Heart left ventricle (tissue), 16 donors: ENCODE results near the gene DOK3. TPM values are rescaled to one million over a fixed set of nuclear protein-coding genes. Genes with fewer than 3 reads are reported as not detected.

Experiments
- ATAC-seq, 4 donors: fragments of 200-7000 bp; cut with Tn5 transposase; one replicate each; pipeline ENCODE4 v1.9.1; 2020 to 2022; ENCODE audit warnings: moderate library complexity in 4 of 4, mild to moderate bottlenecking in 3 of 4, moderate number of reproducible peaks in 1 of 4
- DNase-seq, 5 donors: peaks; one replicate each; pipeline ENCODE4 v3.0.0-alpha.2; 2020
- H3K27ac ChIP-seq, 12 donors: fragments of 200-600 bp; sonication (generic) in 4 of 12; one replicate each; pipeline versions ENCODE4 v1.5.0 to v1.8.0; 2016 to 2022; ENCODE audit warnings: mild to moderate bottlenecking in 2 of 12
- H3K27me3 ChIP-seq, 9 donors: fragments of 200-600 bp; sonication (generic) in 2 of 9; one replicate each; pipeline versions ENCODE4 v1.5.1 to v1.8.0; 2016 to 2022; ENCODE audit warnings: mild to moderate bottlenecking in 3 of 9
- H3K36me3 ChIP-seq, 9 donors: fragments of 200-600 bp; sonication (generic) in 2 of 9; one replicate each; pipeline versions ENCODE4 v1.5.0 to v1.8.0; 2018 to 2022; ENCODE audit warnings: mild to moderate bottlenecking in 2 of 9
- H3K4me1 ChIP-seq, 12 donors: fragments of 200-600 bp; sonication (generic) in 4 of 12; one replicate each; pipeline versions ENCODE4 v1.5.0 to v1.8.0; 2016 to 2022; ENCODE audit warnings: mild to moderate bottlenecking in 3 of 12
- H3K4me3 ChIP-seq, 12 donors: fragments of 200-600 bp; sonication (generic) in 4 of 12; one replicate each; pipeline versions ENCODE4 v1.5.0 to v1.8.0; 2017 to 2022; ENCODE audit warnings: mild to moderate bottlenecking in 9 of 12, moderate library complexity in 4 of 12
- H3K9me3 ChIP-seq, 12 donors: fragments of 200-600 bp; sonication (generic) in 4 of 12; one replicate each; pipeline versions ENCODE4 v1.5.0 to v1.8.0; 2016 to 2022; ENCODE audit warnings: mild to moderate bottlenecking in 1 of 12
- CTCF ChIP-seq, 12 donors: fragments of 200-600 bp; sonication (generic) in 4 of 12; IDR thresholded peaks; one replicate each; pipeline versions ENCODE4 v1.5.0 to v1.8.0; 2018 to 2022; ENCODE audit warnings: antibody characterized with exemption in 12 of 12, mild to moderate bottlenecking in 5 of 12
- POLR2A ChIP-seq, 2 donors: fragments of 450-650 bp; IDR thresholded peaks; one replicate each; pipeline ENCODE4 v1.6.1; 2017; ENCODE audit warnings: antibody characterized with exemption in 2 of 2, mild to moderate bottlenecking in 2 of 2, moderate library complexity in 2 of 2
- WGBS, 4 donors: extraction: QIAGEN DNeasy Blood & Tissue Kit in 2 of 4; methylation state at CpG; one replicate each; pipeline versions ENCODE4 v1.1.5 to v1.1.7; 2013 to 2018; 5-methylcytosine and 5-hydroxymethylcytosine counted together
- intact Hi-C, 10 donors: fragments of 100-400 bp; cut with DNase I; formaldehyde crosslinking; loops; one replicate each; pipeline versions ENCODE4 v1.11.1 to v1.14.2; 2022
- polyA plus RNA-seq, 2 donors: library from polyadenylated mRNA; stranded (reverse); fragments of 200-250 nt; gene quantifications; one replicate each; pipeline ENCODE4 v1.2.3, GENCODE V29; 2013
- total RNA-seq, 9 donors: library from RNA; depleted of rRNA in 2 of 9; stranded (reverse); fragments of >200 nt in 2 of 9; fragmentation: NEBNext Ultra II Directional in 3 of 9; extraction: Animal tissue kit (Norgen Biotek cat#: 25700) in 3 of 9; gene quantifications; one replicate each; pipeline versions ENCODE4 v1.1.0 to v1.2.4, GENCODE V29; 2016 to 2023
- donor health status: ischemic (EF 13 %, LVEDD 7.1; RV severe dilation, severe dysfunction).
- donor health status: healthy with polysubstance abuse.
- donor health status: DM: no; HTN: yes; CAD: no.
- donor health status: DM: no; HTN: no; CAD: no.
- donor health status: ischemic (EF 25% LVEDD 6.9; RV normal size, moderate dysfunction).
- donor health status: ischemic (EF 25% LVEDD 5.7; RV mildly dilated, moderate dysfunction).
- donor health status: healthy.
- donor health status: DM: yes; HTN: yes; CAD: no.
- donor health status: ischemic (EF 35%, LVEDD 5.7; RV mildly dilated, moderate dysfunction).
- donor health status: nonischemic (EF 11% LVEDD 7.7; RV severe dilation, severe dysfunction).
- donor health status: DM: yes; HTN: yes; CAD: no.
- donor health status: PGD.
- donor health status: ischemic (EF 29% LVEDD 5.4; RV normal size, mild dysfunction).
- donor health status: nonischemic (EF 23%, LVEDD 6.1; RV moderate dilation, normal function).

DOK3 gene
- total and polyA plus RNA-seq, 11 donors: 0.77 to 23.8 (median 2.7) TPM

GRCh38 chr5:177468685-177469628 is 40.7 kb downstream of the DOK3 start:
- ATAC-seq: peak; percentile 36 to 48 (median 42)
- Histone ChIP-seq H3K4me1 (peaks cover 0 to 56% (median 35%) of the 10 kb centered on the region in 12 donors), H3K27me3 (peaks cover 0 to 22% (median 5%) of the 10 kb centered on the region in 9 donors), H3K36me3 (peaks cover 0 to 34% (median 24%) of the 10 kb centered on the region in 9 donors), H3K4me3 (no peak overlapping the region), H3K9me3 (peaks cover 0 to 5% (median 0%) of the 10 kb centered on the region in 12 donors), H3K27ac (peak overlapping the region in 10 of 12 donors; percentile 19 to 87 (median 54))
- DNase-seq: peak in 4 of 5 donors; percentile 52 to 79 (median 67)
- no peak for TF ChIP-seq CTCF (IDR thresholded peaks at IDR 0.05)
- TF ChIP-seq POLR2A (IDR thresholded peaks at IDR 0.05): no peak
- intact Hi-C loops: no loop called here
- WGBS, 4 donors: 60 to 72% (median 66%) methylated on average over 21 to 25 of the region's 25 CpGs

- DNase-seq (no peak), ATAC-seq (no peak)
- Histone ChIP-seq H3K27ac (peak overlapping the region in 4 of 12 donors; percentile 4 to 87 (median 44)), H3K36me3 (peaks cover 0 to 34% (median 24%) of the 10 kb centered on the region in 9 donors), H3K4me3 (no peak overlapping the region), H3K9me3 (peaks cover 0 to 5% (median 0%) of the 10 kb centered on the region in 12 donors), H3K27me3 (peaks cover 0 to 22% (median 5%) of the 10 kb centered on the region in 9 donors), H3K4me1 (peaks cover 0 to 49% (median 37%) of the 10 kb centered on the region in 12 donors)
- 73 to 90% (median 88%) methylated on average over 2 of the region's 2 CpGs for whole genome bisulfite sequencing, 4 donors
- intact Hi-C loops: no loop called here
- no peak for TF ChIP-seq POLR2A (IDR thresholded peaks at IDR 0.05)
- TF ChIP-seq CTCF (IDR thresholded peaks at IDR 0.05): no peak
These were observed 41.3 kb downstream of the DOK3 start for GRCh38 chr5:177468329-177468684.

- H3K27ac ChIP-seq: no peak overlapping the region
- peaks cover 0 to 46% (median 36%) of the 10 kb centered on the region in 12 donors for H3K4me1 ChIP-seq
- TF ChIP-seq CTCF (IDR thresholded peaks at IDR 0.05) (no peak), POLR2A (IDR thresholded peaks at IDR 0.05) (no peak)
- intact Hi-C loops: no loop called here
- H3K36me3 ChIP-seq: peaks cover 0 to 34% (median 24%) of the 10 kb centered on the region in 9 donors
- no peak for ATAC-seq
- no peak overlapping the region for H3K4me3 ChIP-seq
- peaks cover 0 to 17% (median under 1%) of the 10 kb centered on the region in 9 donors for H3K27me3 ChIP-seq
- peak in 1 of 5 donors; percentile 22 for DNase-seq
- H3K9me3 ChIP-seq: peaks cover 0 to 5% (median 0%) of the 10 kb centered on the region in 12 donors
- 95 to 97% (median 95%) methylated on average over 26 to 31 of the region's 31 CpGs for WGBS, 4 donors
These were observed 42.2 kb downstream of the DOK3 start for GRCh38 chr5:177467436-177467835.

GRCh38 chr5:177466861-177467260 is 42.8 kb downstream of the DOK3 start:
- no peak for ATAC-seq
- Histone ChIP-seq H3K4me1 (peaks cover 0 to 46% (median 34%) of the 10 kb centered on the region in 12 donors), H3K4me3 (no peak overlapping the region), H3K27ac (no peak overlapping the region), H3K27me3 (peaks cover 0 to 11% (median 0%) of the 10 kb centered on the region in 9 donors), H3K9me3 (peaks cover 0 to 5% (median 0%) of the 10 kb centered on the region in 12 donors), H3K36me3 (peaks cover 0 to 34% (median 24%) of the 10 kb centered on the region in 9 donors)
- WGBS, 4 donors: 92 to 97% (median 95%) methylated on average over 25 of the region's 25 CpGs
- intact Hi-C loops: no loop called here
- DNase-seq: no peak
- TF ChIP-seq CTCF (IDR thresholded peaks at IDR 0.05) (no peak), POLR2A (IDR thresholded peaks at IDR 0.05) (no peak)
